Activated CD8-positive, alpha-beta T cell treated with anti-CD3 and anti-CD28 coated beads, Interleukin-2, amount 10 ng/mL, durations not matched to agents 7 days and 5 days (primary cell): Measurements from ENCODE around the gene PHLPP1. TPM values are rescaled to one million over a fixed set of nuclear protein-coding genes. Genes with fewer than 3 reads are reported as not detected.

ENCODE experiments used
- ATAC-seq: fragments of 150-1000 bp; cut with Tn5 transposase; one replicate; pipeline ENCODE4 v1.10.0; 2021; ENCODE audit warnings: moderate library complexity
- CTCF ChIA-PET: fragments of 350-600 bp; sonication (Branson Sonifier 250); formaldehyde crosslinking; loops from one replicate; lab custom pipeline; 2021; ENCODE audit warnings: antibody characterized with exemption; lab: Charles Lee
- POLR2A ChIA-PET: fragments of 350-600 bp; sonication (Branson Sonifier 250); formaldehyde crosslinking; loops from one replicate; lab custom pipeline; 2021; ENCODE audit warnings: antibody characterized with exemption; lab: Charles Lee
- DNase-seq: peaks from one replicate; pipeline ENCODE4 v3.0.0-alpha.2; 2020
- H3K27ac Mint-ChIP-seq: one replicate; pipeline ENCODE4 v1.8.0; 2021; ENCODE audit warnings: mild to moderate bottlenecking, mixed read lengths
- H3K27me3 Mint-ChIP-seq: one replicate; pipeline ENCODE4 v1.8.0; 2021; ENCODE audit warnings: low read depth, mixed read lengths
- H3K36me3 Mint-ChIP-seq: one replicate; pipeline ENCODE4 v1.8.0; 2021; ENCODE audit warnings: low read depth, mixed read lengths
- H3K4me1 Mint-ChIP-seq: one replicate; pipeline ENCODE4 v1.8.0; 2021; ENCODE audit warnings: low read depth, mixed read lengths
- H3K4me3 Mint-ChIP-seq: one replicate; pipeline ENCODE4 v1.8.0; 2021; ENCODE audit warnings: mild to moderate bottlenecking, mixed read lengths
- H3K9me3 Mint-ChIP-seq: one replicate; pipeline ENCODE4 v1.8.0; 2022; ENCODE audit warnings: mixed read lengths; ENCODE audit not compliant: insufficient read depth
- total RNA-seq, 2 experiments: library from RNA; stranded (reverse); gene quantifications; one replicate each; pipeline ENCODE4 v1.2.3, GENCODE V29; 2021

The PHLPP1 gene
- total RNA-seq, 2 experiments from 2014 or later: 2.9 to 3.5 TPM

GRCh38 chr18:62767321-62767720 is 52.0 kb downstream of the PHLPP1 start:
- DNase-seq (no peak), ATAC-seq (no peak)
- Mint-ChIP-seq H3K36me3 (peaks cover 4% of the 10 kb centered on the region), H3K27me3 (no peaks in the 10 kb centered on the region), H3K4me3 (no peak overlapping the region), H3K4me1 (peaks cover 20% of the 10 kb centered on the region), H3K27ac (no peak overlapping the region), H3K9me3 (no peaks in the 10 kb centered on the region)
- POLR2A ChIA-PET: no interaction called here
- CTCF ChIA-PET: interaction anchor here (1.5 kb wide), 1 partner anchor 518 kb away, joined by 3 read pairs; no protein-coding TSS in a partner anchor

DNA sequence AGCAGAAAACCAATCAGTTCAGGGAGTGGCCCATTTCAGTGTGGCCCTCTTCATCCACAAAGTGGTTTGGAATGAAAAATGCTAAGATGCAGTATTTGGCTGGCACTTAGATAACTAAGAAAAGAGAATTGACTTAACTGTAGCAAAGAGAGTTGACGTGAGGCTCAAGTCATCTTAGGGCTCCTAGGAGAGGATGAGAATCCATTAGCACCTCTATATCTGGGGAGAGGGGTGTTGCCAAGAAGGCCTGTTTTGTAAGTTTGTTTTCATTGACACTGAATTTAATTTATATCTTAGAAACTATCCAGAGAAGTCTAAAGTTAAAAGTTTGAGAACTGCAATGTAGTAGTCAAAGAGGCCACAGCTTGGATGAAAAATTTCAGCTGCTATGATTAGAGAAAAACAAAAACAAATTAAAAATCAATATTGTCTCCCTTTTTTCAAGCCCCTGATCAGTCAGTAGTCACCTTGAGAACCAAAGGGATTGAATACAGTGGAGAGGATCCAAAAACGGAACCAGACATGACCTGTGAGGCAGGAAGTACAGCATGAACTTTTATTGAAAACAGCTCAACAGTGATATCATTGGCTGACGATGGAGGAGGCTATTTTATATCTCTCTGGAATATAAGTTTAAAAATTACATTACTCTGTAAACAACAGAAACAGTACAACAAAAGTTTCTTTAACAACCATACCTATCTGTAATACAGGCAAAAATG is 52.7 kb downstream of the PHLPP1 start:
- DNase-seq (no peak), ATAC-seq (no peak)
- Mint-ChIP-seq H3K36me3 (peaks cover 4% of the 10 kb centered on the region), H3K27ac (no peak overlapping the region), H3K4me1 (peaks cover 20% of the 10 kb centered on the region), H3K4me3 (no peak overlapping the region), H3K27me3 (no peaks in the 10 kb centered on the region), H3K9me3 (no peaks in the 10 kb centered on the region)
- ChIA-PET POLR2A (no interaction called here), CTCF (interaction anchor here (1.5 to 1.8 kb wide), 2 partner anchors 9 to 519 kb away, joined by 3 to 5 read pairs; no protein-coding TSS in a partner anchor)

DNA sequence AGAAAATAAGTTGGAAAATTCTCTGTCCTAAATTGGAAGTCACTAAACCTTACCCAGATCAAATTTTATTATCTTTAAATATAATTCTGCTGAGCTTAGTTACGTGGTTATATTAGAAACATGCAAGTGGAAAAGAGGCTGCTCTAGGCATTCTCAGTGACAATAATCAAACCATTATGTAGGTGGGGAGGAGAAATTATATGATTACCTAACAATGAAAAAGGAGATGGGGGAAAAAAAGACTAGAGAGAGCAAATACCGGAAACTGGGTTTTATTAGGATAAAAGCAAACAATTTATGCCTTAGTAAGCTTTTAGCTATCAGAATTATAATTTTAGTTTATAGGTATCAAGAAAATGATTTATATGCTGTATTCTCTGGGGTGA is 53.2 kb downstream of the PHLPP1 start:
- no peaks in the 10 kb centered on the region for H3K27me3 Mint-ChIP-seq
- no peak overlapping the region for H3K4me3 Mint-ChIP-seq
- H3K9me3 Mint-ChIP-seq: no peaks in the 10 kb centered on the region
- POLR2A ChIA-PET: no interaction called here
- H3K4me1 Mint-ChIP-seq: peaks cover 20% of the 10 kb centered on the region
- H3K27ac Mint-ChIP-seq: no peak overlapping the region
- CTCF ChIA-PET: interaction anchor here (1.8 kb wide), 1 partner anchor 9 kb away, joined by 5 read pairs; no protein-coding TSS in a partner anchor
- no peak for ATAC-seq
- H3K36me3 Mint-ChIP-seq: peaks cover 4% of the 10 kb centered on the region
- no peak for DNase-seq

- Mint-ChIP-seq H3K9me3 (no peaks in the 10 kb centered on the region), H3K4me1 (peaks cover 20% of the 10 kb centered on the region), H3K27ac (no peak overlapping the region), H3K27me3 (no peaks in the 10 kb centered on the region), H3K4me3 (no peak overlapping the region), H3K36me3 (peaks cover 4% of the 10 kb centered on the region)
- ChIA-PET CTCF (interaction anchor here (1.8 kb wide), 1 partner anchor 10 kb away, joined by 5 read pairs; no protein-coding TSS in a partner anchor), POLR2A (no interaction called here)
- ATAC-seq (no peak), DNase-seq (no peak)
These were observed 53.9 kb downstream of the PHLPP1 start for GRCh38 chr18:62769216-62769615.

DNA sequence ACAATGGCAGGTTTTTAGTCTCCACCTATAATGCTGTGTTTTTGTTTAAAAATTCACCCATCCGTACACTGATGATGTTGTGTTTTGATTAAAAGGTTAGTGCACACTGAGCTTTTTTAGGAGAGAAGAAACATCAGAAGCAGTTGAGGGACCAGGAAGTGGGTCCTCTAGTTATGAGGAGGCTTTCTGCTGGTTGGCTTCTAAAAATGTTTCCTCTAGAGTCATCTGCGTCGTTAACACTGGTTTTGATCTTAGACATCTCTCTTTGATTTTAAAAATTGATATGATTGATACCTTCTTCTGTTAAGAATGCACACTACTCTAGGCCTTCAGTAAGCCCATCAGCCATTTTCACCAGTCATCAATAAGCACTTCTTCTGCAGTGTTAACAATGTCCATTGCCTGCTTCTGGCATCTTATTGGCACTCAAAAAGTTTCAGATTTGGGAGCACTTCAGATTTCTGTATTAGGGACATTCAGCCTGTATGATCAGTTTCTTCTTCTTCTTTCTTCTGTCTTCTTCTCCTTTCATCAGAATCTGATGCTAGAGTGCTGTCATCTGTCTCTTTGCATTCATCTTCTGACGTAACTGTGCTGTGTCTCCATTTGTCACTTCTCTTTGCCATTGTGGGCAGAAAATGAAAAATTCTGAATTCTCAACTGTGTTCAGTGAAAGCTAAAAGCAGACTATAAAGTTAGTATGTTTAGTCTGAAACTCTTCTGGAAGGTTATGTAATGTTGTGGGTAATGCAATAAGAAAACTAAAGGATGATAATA is 56.3 kb downstream of the PHLPP1 start:
- H3K4me1 Mint-ChIP-seq: peaks cover 20% of the 10 kb centered on the region
- ChIA-PET POLR2A (no interaction called here), CTCF (interaction anchor here (0.8 kb wide), 1 partner anchor 12 kb away, joined by 3 read pairs; no protein-coding TSS in a partner anchor)
- ATAC-seq (peak; percentile 33), DNase-seq (no peak)
- no peaks in the 10 kb centered on the region for H3K9me3 Mint-ChIP-seq
- H3K36me3 Mint-ChIP-seq: peaks cover 4% of the 10 kb centered on the region
- no peaks in the 10 kb centered on the region for H3K27me3 Mint-ChIP-seq
- H3K4me3 Mint-ChIP-seq: no peak overlapping the region
- H3K27ac Mint-ChIP-seq: peak overlapping the region; percentile 37

- Mint-ChIP-seq H3K36me3 (peaks cover 4% of the 10 kb centered on the region), H3K4me1 (peaks cover 13% of the 10 kb centered on the region), H3K4me3 (no peak overlapping the region), H3K9me3 (no peaks in the 10 kb centered on the region), H3K27ac (no peak overlapping the region), H3K27me3 (no peaks in the 10 kb centered on the region)
- ATAC-seq (no peak), DNase-seq (no peak)
- ChIA-PET CTCF (interaction anchor here (0.5 to 1.9 kb wide), 5 partner anchors 10 to 751 kb away, joined by 3 to 6 read pairs (median 3); no protein-coding TSS in a partner anchor), POLR2A (no interaction called here)
These were observed 57.7 kb downstream of the PHLPP1 start for GRCh38 chr18:62772860-62773584.

- ATAC-seq: no peak
- Mint-ChIP-seq H3K9me3 (no peaks in the 10 kb centered on the region), H3K36me3 (peaks cover 4% of the 10 kb centered on the region), H3K4me3 (no peak overlapping the region), H3K4me1 (peaks cover 9% of the 10 kb centered on the region), H3K27ac (no peak overlapping the region), H3K27me3 (no peaks in the 10 kb centered on the region)
- ChIA-PET CTCF (interaction anchor here (0.5 to 1.9 kb wide), 5 partner anchors 9 to 750 kb away, joined by 3 to 6 read pairs (median 3); no protein-coding TSS in a partner anchor), POLR2A (interaction anchor here (1.1 kb wide), 1 partner anchor 57 kb away, joined by 3 read pairs; no protein-coding TSS in a partner anchor)
- DNase-seq: no peak
These were observed 58.4 kb downstream of the PHLPP1 start for GRCh38 chr18:62773691-62774090.

DNA sequence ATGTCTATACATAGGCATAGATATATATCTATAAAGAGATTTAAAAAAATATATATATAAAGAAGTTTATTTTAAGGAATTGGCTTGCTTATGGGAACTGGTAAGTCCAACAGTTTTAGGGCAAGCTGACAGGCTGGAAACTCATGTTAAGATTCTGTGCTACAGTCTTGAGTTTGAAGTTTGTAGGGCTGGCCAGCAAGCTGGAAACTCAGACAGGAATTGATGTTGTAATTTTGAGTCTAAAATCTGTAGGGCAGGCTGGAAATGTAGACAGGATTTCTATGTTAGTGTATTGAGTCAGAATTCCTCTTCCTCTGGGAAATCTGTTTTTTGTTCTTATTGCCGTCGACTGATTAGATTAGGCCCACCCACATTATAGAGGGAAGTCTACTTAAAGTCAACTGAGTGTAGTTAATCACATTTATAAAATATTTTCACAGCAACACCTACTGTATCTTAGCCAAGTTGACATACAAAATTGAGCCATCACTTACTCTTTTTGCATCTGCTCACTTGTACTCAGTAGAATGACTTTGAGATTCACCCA is 60.8 kb downstream of the PHLPP1 start:
- Mint-ChIP-seq H3K4me3 (no peak overlapping the region), H3K27ac (no peak overlapping the region), H3K27me3 (no peaks in the 10 kb centered on the region), H3K36me3 (peaks cover 3% of the 10 kb centered on the region), H3K9me3 (no peaks in the 10 kb centered on the region), H3K4me1 (peaks cover 7% of the 10 kb centered on the region)
- CTCF ChIA-PET: no interaction called here
- no peak for DNase-seq
- POLR2A ChIA-PET: no interaction called here
- ATAC-seq: no peak

GRCh38 chr18:62777814-62778213 is 62.5 kb downstream of the PHLPP1 start:
- Mint-ChIP-seq H3K9me3 (no peaks in the 10 kb centered on the region), H3K27me3 (no peaks in the 10 kb centered on the region), H3K4me3 (no peak overlapping the region), H3K27ac (no peak overlapping the region), H3K36me3 (no peaks in the 10 kb centered on the region), H3K4me1 (no peaks in the 10 kb centered on the region)
- no peak for DNase-seq
- ATAC-seq: no peak
- ChIA-PET CTCF (interaction anchor here (1.2 kb wide), 1 partner anchor 92 kb away, joined by 3 read pairs; no protein-coding TSS in a partner anchor), POLR2A (no interaction called here)

- ChIA-PET CTCF (interaction anchor here (1.2 kb wide), 1 partner anchor 90 kb away, joined by 3 read pairs; no protein-coding TSS in a partner anchor), POLR2A (no interaction called here)
- H3K27me3 Mint-ChIP-seq: no peaks in the 10 kb centered on the region
- no peaks in the 10 kb centered on the region for H3K36me3 Mint-ChIP-seq
- no peak overlapping the region for H3K27ac Mint-ChIP-seq
- no peak overlapping the region for H3K4me3 Mint-ChIP-seq
- ATAC-seq (no peak), DNase-seq (no peak)
- peaks cover 5% of the 10 kb centered on the region for H3K4me1 Mint-ChIP-seq
- no peaks in the 10 kb centered on the region for H3K9me3 Mint-ChIP-seq
These were observed 63.9 kb downstream of the PHLPP1 start for GRCh38 chr18:62778976-62779869.
